Neural crest cell (in vitro differentiated cells): ENCODE results near the gene IGFBP5. TPM values are rescaled to one million over a fixed set of nuclear protein-coding genes. Genes with fewer than 3 reads are reported as not detected.
A peak's percentile ranks its signal among the peaks of the same experiment; 100 is the strongest.

Experiments used
- DNase-seq: peaks from one replicate; pipeline ENCODE4 v3.0.0; 2021; ENCODE audit warnings: low read depth, mixed read lengths, low spot score
- H3K27ac Mint-ChIP-seq: one replicate; pipeline ENCODE4 v1.8.0; 2021; ENCODE audit warnings: mild to moderate bottlenecking, mixed read lengths; ENCODE audit not compliant: unreplicated experiment
- H3K27me3 Mint-ChIP-seq: 2 replicates; pipeline ENCODE4 v1.8.0; 2021; ENCODE audit warnings: low read depth, mild to moderate bottlenecking, mixed read lengths
- H3K36me3 Mint-ChIP-seq: 2 replicates; pipeline ENCODE4 v1.8.0; 2021; ENCODE audit warnings: low read depth, mild to moderate bottlenecking, mixed read lengths
- H3K4me1 Mint-ChIP-seq: 2 replicates; pipeline ENCODE4 v1.8.0; 2021; ENCODE audit warnings: mixed read lengths
- H3K4me3 Mint-ChIP-seq: one replicate; pipeline ENCODE4 v1.8.0; 2021; ENCODE audit warnings: mild to moderate bottlenecking, mixed read lengths
- H3K9me3 Mint-ChIP-seq: 2 replicates; pipeline ENCODE4 v1.8.0; 2021; ENCODE audit warnings: mixed read lengths
- long read RNA-seq: library from polyadenylated mRNA; unstranded; transcript quantifications from one replicate; pipeline ENCODE4 v2.0.0, GENCODE V29; 2020
- total RNA-seq: library from RNA; stranded (reverse); gene quantifications from 2 replicates; pipeline ENCODE4 v1.2.1, GENCODE V29; 2021
- TF ChIP-seq, protein P1 (sequence below): fragments of 200-600 bp; sonication (generic); conservative IDR thresholded peaks from 2 replicates; pipeline ENCODE4 v1.5.0; 2021; ENCODE audit warnings: antibody characterized with exemption, mild to moderate bottlenecking

The IGFBP5 gene, protein sequence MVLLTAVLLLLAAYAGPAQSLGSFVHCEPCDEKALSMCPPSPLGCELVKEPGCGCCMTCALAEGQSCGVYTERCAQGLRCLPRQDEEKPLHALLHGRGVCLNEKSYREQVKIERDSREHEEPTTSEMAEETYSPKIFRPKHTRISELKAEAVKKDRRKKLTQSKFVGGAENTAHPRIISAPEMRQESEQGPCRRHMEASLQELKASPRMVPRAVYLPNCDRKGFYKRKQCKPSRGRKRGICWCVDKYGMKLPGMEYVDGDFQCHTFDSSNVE
- 140 TPM in 2 replicates for total RNA-seq
- long read RNA-seq, partial matches to known transcripts: 0 of 9 reads
- long read RNA-seq, other reads (novel, unspliced or antisense): 9 of 9 reads

GRCh38 chr2:216695401-216695821, at the start of gene IGFBP5:
TSS of gene IGFBP5 (minus strand) at chr2:216695549. CDS start at chr2:216694775, 774 bp downstream.
- Mint-ChIP-seq H3K36me3 (no peaks in the 10 kb centered on the region), H3K4me1 (peaks cover 30% of the 10 kb centered on the region), H3K27me3 (no peaks in the 10 kb centered on the region), H3K9me3 (no peaks in the 10 kb centered on the region), H3K27ac (peak within 1 kb of the TSS; percentile 85), H3K4me3 (peak within 1 kb of the TSS; percentile 91)
- DNase-seq: peak; percentile 51
- TF ChIP-seq, protein P1, sequence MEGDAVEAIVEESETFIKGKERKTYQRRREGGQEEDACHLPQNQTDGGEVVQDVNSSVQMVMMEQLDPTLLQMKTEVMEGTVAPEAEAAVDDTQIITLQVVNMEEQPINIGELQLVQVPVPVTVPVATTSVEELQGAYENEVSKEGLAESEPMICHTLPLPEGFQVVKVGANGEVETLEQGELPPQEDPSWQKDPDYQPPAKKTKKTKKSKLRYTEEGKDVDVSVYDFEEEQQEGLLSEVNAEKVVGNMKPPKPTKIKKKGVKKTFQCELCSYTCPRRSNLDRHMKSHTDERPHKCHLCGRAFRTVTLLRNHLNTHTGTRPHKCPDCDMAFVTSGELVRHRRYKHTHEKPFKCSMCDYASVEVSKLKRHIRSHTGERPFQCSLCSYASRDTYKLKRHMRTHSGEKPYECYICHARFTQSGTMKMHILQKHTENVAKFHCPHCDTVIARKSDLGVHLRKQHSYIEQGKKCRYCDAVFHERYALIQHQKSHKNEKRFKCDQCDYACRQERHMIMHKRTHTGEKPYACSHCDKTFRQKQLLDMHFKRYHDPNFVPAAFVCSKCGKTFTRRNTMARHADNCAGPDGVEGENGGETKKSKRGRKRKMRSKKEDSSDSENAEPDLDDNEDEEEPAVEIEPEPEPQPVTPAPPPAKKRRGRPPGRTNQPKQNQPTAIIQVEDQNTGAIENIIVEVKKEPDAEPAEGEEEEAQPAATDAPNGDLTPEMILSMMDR: peak; percentile 14

DNA sequence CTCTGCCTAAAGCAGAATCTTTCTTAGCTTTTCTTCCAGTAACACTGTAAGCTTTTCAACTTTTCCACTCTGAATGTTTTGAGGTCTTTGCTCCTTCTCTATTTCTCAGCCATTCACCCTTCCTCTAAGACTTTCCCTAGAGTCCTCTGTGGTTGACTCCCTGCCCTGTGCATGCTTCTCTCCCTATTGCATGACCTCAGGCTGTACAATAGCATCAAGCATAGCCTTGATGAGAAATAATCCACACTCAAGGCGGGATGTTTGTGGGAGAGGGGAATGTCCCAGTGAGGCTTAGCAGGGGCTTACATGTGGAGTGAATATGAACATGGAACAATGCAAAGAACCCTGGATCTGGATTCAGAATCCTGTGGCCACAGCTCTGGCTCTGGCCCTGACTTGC, 48.4 kb upstream of the IGFBP5 start:
- H3K9me3 Mint-ChIP-seq: peaks cover 25% of the 10 kb centered on the region
- no peak overlapping the region for H3K4me3 Mint-ChIP-seq
- no peak overlapping the region for H3K27ac Mint-ChIP-seq
- peaks cover 30% of the 10 kb centered on the region for H3K4me1 Mint-ChIP-seq
- DNase-seq: no peak
- peaks cover 21% of the 10 kb centered on the region for H3K36me3 Mint-ChIP-seq
- TF ChIP-seq, protein P1: no peak
- H3K27me3 Mint-ChIP-seq: no peaks in the 10 kb centered on the region

- H3K27ac Mint-ChIP-seq: no peak overlapping the region
- TF ChIP-seq, protein P1: no peak
- no peak overlapping the region for H3K4me3 Mint-ChIP-seq
- peaks cover 12% of the 10 kb centered on the region for H3K9me3 Mint-ChIP-seq
- DNase-seq: no peak
- peaks cover 44% of the 10 kb centered on the region for H3K4me1 Mint-ChIP-seq
- peaks cover 10% of the 10 kb centered on the region for H3K36me3 Mint-ChIP-seq
- H3K27me3 Mint-ChIP-seq: no peaks in the 10 kb centered on the region
Observed at GRCh38 chr2:216742411-216742810, 47.1 kb upstream of the IGFBP5 start.

GRCh38 chr2:216741223-216741593, 45.9 kb upstream of the IGFBP5 start:
- H3K36me3 Mint-ChIP-seq: peaks cover 5% of the 10 kb centered on the region
- H3K9me3 Mint-ChIP-seq: peaks cover 8% of the 10 kb centered on the region
- no peak overlapping the region for H3K4me3 Mint-ChIP-seq
- no peak for DNase-seq
- H3K27me3 Mint-ChIP-seq: no peaks in the 10 kb centered on the region
- peaks cover 55% of the 10 kb centered on the region for H3K4me1 Mint-ChIP-seq
- H3K27ac Mint-ChIP-seq: no peak overlapping the region
- TF ChIP-seq, protein P1: no peak

- TF ChIP-seq, protein P1: no peak
- Mint-ChIP-seq H3K27ac (peak overlapping the region; percentile 38), H3K36me3 (peaks cover 5% of the 10 kb centered on the region), H3K4me3 (no peak overlapping the region), H3K27me3 (no peaks in the 10 kb centered on the region), H3K4me1 (peaks cover 60% of the 10 kb centered on the region), H3K9me3 (peaks cover 8% of the 10 kb centered on the region)
- DNase-seq: no peak
Observed at GRCh38 chr2:216740557-216741222, 45.3 kb upstream of the IGFBP5 start.
